ENCODE data around the gene PLCH1.
"Not testable (repeated sequence)": the region's sequence is repeated elsewhere in the genome, so short reads cannot be mapped to it uniquely, and the experiment has no call there.

PLCH1 gene

DNA sequence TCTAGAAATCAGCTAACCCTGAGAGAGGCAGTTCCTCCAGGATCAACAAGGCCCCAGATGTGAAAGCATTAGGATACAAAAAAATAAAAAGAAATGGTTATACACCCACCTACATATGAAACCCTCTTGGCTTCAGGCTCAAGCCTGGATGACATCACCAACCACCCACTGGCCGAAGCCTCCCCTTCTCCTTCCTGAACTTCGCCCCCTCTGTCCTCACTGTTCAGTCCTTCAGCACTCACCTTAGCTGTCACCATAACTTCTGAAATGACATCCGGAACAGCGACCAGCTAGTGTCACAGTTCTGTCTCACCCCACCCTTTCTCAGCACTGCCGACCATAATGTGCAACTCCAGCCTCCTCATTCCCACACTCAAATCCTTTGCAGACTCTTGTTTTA, 98.7 kb downstream of the PLCH1 start:
- DNase-seq (ENCODE audit: low read depth), result no peak

DNA sequence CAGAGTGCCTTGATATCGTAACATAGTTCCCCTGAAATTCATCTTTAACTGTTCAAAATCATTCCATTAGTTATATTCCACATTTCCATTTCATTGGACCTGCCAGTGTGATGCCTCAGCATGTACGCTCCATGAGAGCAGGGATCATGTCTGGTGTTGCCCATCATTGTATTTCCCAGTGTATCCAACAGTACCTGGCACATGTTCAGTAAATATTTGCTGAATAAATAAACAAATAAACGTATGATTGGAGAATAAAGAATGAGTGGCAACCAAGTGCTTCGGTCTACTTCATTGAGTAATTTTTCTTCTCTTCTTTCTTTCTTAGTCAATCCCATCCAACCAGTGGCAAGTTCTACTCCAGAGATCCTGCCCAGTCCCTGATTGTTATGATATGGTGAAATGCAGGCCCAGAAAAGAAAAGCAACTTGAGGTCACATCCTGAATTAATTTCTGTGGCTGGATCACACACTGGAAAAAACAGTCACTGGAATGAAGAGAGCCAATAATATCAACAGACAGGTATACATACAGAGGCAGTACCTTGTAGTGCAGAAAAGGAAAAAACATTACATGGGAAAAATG, 101.2 kb downstream of the PLCH1 start:
- no peak for DNase-seq (ENCODE audit: low read depth)

DNA sequence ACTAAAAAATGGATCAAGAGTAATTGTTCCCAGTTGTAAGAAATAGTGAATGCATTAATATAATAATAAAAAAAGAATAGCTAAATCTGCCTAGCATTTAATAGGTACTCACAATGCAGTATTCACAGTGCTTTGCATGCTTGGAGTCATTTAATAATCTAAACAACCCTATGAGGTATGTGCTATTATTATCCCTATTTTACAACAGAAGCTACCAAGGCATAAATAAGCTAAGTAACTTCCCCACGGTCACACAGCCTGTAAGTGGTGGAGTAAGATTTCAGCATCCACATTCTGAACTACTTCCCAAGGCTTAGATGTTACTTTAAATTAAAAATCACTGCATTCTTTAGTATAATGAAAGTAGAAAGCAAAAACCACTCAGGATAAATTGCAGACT, 102.9 kb downstream of the PLCH1 start:
- no peak for DNase-seq (ENCODE audit: low read depth)

DNA sequence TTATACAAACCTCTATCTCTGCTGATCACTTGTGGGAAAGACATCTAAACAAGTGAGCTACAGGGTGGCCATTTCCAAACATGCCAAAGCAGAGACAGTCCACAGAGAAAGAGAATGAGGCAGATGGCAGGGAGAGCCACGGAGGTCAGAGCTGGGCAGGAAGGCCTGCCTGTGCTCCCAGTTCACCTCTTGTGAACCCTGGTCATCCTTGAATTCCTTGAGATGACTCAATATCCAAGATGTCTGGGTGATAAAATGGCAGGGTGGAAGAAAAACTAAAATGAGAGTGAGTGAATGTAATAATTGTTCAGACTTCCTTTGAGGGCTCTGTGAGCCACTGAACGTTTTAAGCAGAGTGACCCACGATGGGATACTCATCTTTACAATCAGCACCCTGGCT, 104.8 kb downstream of the PLCH1 start:
- no peak for DNase-seq (ENCODE audit: low read depth)

DNA sequence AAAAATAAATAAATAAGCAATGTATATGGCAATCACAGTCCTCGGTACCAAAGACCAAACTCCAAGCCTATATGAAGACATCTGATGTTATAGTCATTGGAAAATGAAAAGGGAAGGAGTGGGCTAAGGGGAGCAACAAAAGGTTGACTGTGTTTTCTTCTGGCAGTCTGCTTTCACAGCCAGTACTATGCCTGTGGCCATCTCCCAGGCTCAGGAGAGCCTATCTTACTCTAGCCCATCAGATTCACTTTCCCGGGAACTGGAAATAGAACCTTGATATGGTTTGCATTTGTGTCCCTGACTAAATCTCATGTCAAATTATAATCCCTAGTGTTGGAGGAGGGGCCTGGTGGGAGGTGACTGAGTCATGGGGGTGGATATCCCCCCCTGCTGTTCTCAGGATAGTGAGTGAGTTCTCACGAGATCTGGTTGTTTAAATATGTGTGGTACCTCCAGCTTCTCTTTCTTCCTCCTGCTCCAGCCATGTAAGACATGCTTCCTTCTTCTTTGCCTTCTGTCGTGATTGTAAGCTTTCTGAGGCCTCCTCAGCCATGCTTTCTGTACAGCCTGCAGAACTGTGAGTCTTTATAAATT, 105.3 kb downstream of the PLCH1 start:
- DNase-seq (ENCODE audit: low read depth), result no peak

DNA sequence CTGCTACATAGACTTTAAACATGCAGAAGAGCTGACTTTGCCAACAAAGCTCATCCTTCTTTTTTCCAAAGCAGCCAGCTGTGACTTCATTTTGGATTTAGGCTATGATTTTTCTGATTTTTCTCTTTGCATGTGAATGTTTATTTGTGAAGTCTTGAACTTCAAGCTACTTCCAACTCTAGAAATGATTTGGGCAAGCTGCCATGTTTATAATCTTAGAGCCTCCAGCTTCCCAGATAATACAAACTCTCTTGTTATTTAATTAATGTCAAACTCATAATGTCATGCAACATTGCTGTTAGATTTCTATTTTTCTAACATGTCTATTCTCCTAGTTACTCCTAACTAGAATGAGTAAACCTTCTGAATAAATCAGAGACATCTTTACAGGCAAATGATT, 106.4 kb downstream of the PLCH1 start:
- DNase-seq (ENCODE audit: low read depth), result not testable (repeated sequence)

DNA sequence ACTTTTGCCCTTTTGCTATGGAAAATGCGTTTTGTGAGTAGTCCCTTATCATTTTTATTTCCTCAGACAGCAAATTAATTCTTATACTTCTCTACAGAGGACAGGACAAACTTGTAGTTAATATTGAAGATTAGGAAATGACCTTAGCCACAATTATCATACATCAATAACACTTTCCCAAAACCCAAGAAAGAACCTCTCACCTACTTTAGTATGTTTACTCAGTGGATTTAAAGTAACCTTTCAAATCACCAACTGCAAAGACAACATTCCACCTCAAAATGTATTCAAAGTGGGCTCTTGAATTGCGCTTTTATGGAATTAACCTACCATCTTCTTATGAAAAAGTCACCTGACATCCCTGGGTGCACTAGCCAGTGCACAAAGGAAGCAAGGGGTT, 107.3 kb downstream of the PLCH1 start:
- no peak for DNase-seq (ENCODE audit: low read depth)

DNA sequence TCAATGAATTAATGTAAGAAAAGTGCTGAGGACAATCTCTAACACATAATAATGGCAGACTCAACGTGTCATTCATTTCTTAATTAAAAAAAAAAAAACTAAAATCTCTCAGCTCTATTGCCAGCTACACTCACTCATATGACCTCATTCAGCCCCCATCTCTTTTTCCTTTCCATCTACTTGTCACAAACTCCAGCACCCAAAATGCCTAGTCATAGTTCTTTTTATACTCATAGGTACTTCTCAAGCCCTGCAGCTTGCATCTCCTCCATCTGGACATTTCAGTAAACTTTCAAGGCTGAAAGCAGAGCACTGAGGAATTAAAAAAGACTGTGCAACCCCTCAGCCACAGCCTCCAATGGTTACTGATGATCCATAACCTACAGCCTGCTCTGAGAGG, 109.8 kb downstream of the PLCH1 start:
- DNase-seq (ENCODE audit: low read depth), result no peak

DNA sequence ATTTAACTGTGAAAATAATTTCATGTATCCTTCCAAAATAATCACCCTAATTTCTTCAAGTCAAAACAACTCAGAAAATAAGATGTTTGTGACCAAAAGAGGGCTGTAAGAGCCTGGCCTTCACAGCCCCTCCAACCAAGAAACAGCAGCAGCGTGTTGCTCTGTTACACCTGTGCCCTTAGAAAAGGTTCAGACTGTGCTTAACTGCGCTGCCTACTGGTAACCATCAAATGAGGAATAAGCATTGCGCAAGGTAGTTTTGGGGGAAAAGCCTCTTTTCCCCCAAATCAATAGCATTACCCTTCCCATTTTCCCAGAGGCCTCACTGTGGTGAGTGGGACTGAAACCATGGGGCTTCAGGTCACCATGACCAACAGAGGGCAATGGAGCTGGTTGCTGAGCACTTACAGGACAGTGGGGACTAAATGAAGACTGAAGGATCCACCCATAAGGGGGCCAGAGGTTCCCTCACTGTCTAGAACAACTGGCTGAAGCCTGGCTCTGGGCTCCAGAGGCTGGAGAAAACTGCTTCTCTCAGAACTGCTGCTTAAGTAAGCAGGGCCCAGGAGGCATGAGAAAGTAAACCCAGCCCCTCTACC, 110.7 kb downstream of the PLCH1 start:
- DNase-seq (ENCODE audit: low read depth), result no peak

DNA sequence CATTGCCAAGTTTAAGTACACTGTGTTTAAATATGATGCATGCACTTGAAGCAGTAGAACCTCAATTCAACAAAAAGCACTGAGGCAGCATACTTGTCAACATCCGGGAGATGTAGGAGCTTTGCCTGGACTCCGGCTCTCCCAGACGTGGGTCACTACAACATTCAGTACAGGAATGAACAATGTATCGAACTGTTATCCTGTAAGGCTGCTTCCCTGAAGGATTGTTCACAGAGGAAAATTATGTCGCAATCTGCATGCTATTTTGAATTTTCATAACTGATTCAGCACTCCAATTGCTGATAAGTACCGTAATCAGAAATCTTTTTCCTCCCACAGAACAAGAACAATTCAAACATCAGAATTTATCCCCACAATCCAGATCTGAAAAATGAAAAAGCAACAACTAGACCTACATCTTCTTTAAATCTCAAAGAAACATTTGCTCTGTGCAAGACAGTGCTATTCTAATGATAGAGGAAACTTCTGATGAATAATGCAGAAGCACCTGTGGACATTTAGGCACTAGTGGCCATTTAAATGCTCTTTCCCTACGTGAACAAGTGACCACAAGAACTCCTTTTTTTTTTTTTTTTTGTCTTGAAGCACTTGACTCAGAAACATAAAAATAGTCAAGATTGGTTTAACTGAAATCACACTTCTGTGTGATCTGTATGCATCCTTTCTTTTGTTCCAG, 113.4 kb downstream of the PLCH1 start:
- DNase-seq (ENCODE audit: low read depth), result no peak

DNA sequence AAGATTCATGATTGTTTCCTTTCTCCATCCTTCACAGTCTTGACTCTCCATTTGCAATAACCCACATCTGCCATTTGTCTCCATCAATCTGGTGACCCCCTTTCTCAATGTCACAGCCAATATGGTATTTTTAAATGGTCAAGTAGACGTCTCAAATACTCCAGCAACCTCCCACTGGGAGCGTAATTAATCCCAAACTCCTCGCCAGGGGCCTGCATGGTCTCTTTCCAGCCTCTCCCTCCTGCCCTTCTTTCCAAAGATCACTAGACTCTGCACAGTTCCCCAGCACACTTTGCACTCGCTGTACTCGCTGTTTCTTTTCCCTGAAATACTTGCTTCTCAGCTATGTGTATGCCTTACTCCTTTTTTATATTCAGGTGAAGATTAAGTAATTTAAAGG, 115.3 kb downstream of the PLCH1 start:
- no peak for DNase-seq (ENCODE audit: low read depth)

DNA sequence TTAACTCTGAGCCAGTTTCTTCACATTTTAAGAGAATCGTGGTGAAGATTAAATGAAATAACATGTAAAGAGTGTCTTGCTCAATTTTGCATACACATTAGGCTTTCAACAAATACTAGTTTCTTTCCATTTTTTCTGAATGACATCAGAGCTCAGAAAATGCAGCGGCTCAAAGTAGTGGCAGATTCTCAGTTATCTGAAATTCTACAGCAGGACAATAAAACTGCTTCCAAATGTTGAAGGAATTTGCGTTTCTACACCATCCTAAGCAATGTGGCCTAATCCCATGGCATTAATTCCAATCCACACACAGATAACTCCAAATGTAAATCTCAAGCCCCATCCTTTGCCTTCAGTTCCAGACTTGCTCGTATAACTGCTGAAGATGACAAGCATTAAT, 115.8 kb downstream of the PLCH1 start:
- DNase-seq (ENCODE audit: low read depth), result no peak

DNA sequence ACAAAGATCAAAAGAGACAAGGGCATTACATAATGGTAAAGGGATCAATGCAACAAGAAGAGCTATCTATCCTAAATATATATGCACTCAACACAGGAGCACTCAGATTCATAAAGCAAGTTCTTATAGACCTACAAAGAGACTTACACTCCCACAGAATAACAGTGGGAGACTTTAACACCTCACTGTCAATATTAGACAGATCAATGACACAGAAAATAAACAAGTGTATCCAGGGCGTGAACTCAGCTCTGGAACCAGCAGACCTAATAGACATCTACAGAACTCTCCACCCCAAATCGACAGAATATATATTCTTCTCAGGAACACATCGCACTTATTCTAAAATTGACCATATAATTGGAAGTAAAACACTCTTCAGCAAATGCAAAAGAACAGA, 122.2 kb downstream of the PLCH1 start:
- DNase-seq (ENCODE audit: low read depth), result not testable (repeated sequence)

DNA sequence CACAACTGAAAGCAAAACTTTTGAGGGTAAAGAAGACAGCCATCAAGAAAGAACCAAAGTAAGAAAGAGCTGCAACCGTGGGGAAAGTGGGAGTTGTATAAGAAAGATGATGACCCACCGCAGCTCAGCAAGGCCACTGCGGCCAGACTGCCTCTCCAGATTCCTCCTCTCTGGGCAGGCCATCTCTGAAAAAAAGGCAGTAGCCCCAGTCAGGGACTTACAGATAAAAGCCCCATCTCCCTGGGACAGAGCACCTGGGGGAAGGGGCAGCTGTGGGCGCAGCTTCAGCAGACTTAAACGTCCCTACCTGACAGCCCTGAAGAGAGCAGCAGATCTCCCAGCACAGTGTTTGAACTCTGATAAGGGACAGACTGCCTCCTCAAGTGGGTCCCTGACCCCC, 124.3 kb downstream of the PLCH1 start:
- DNase-seq (ENCODE audit: low read depth), result not testable (repeated sequence)

DNA sequence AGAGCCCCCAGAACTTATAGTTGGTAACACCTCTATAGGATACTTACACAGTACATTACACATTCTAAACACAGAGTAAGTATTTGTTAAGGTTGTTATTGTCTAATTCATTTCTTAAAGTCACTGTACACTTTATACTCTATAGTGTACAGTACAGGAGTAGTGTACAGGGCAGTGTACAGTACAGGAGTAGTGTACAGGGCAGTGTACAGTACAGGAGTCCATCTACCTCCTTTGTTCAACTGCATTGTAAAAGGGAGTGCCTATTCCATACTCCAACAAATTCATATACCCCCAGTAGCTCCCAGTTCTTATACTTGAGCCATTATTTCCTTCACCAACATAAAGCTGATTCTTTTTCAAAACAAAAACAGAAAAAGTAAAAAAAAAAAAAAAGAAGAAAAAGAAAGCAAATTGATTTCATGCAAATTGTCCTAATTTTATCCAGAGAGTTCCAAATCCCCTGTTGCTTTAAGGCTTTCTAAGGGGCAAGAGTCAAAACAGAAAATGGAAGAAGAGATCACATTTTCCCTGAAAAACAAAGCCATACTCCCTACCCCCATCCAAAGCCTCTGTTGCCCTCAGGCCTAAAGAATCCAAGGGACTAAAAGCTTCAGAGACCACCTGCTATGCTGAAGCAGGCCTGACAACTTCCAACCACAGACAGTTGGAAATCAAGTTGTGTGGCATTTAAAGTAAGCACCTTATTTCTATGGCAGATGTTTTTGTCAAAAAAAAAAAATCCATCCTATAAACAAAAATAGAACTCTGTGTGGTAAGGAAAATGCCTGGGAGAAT, 125.6 kb downstream of the PLCH1 start:
- no peak for DNase-seq (ENCODE audit: low read depth)

DNA sequence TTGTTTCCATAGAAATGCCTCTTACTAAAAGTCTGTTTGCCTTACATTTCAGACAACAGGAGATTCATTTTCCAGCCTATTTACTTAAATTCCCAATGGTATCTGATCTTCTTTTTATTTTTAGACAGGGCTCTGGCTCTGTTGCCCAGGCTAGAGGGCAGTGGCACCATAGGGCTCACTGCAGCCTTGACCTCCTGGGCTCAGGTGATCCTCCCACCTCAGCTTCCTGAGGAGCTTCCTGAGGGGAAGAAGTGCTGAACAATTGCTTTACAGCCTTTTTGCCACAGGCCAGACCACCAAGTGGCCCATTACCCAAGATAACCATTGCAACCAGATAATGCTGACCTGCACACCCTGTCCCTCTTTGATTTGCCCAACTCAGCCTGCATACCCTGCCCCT, 126.3 kb downstream of the PLCH1 start:
- no peak for DNase-seq (ENCODE audit: low read depth)

DNA sequence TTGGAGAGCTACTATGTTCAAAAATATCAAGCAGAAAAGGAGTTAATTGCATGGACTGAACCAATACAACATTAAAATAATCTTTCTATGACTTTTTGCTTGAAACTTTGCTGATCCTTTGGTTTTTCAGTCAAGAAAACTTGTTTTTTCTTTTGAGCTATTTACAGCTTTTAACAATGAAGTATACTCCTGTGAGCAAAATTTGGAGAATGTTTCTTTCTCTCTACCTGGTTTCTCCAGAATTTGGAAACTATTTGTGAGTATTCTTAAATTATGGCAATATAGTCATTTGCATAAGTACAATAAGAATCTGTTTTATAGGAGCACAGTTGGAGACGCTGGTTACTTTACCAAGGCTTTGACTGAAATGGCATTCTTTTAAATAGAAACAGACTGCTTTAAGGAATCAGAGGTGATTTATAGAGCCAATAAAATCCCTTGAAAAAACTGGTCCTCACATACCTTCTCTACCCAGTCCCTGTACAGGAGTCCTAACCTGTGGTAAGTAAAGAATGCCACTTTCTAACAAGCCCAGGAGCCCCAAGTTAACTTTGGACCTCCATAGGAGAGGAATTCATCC, 127.4 kb downstream of the PLCH1 start:
- DNase-seq (ENCODE audit: low read depth), result no peak

DNA sequence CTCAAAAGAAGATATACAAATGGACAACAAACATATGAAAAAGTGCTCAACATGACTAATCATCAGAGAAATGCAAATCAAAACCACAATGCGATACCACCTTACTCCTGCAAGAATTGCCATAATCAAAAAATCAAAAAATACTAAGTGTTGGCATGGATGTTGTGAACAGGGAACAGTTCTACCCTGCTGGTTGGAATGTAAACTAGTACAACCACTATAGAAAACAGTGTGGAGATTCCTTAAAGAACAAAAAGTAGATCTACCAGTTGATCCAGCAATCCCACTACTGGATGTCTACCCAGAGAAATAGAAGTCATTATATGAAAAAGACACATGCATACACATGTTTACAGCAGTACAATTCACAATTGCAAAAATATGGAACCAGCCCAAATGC, 129.7 kb downstream of the PLCH1 start:
- not testable (repeated sequence) for DNase-seq (ENCODE audit: low read depth)

DNA sequence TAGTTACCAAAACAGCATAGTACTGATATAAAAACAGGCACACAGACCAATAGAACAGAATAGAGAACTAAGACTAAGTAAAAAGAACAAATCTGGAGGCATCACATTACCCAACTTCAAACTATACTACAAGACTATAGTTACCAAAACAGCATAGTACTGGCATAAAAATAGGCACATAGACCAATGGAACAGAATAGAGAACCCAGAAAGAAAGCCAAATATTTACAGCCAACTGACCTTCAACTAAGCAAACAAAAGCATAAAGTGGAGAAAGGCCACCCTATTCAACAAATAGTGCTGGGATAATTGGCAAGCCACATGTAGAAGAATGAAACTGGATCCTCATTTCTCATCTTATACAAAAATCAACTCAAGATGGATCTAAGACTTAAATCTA, 130.5 kb downstream of the PLCH1 start:
- not testable (repeated sequence) for DNase-seq (ENCODE audit: low read depth)

DNA sequence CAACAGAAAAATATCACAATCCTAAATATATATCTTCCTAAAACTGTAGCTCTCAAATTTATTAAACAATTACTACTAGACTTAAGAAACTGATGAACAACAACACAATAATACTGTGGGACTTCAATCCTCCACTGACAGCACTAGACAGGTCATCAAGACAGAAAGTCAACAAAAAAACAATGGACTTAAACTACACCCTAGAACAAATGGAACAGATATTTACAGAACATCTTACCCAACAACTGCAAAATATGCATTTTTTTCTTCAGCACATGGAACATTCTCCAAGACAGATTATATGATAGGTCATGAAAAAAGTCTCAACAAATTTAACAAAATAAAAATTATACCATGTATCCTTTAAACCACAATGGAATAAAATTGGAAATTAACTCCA, 133.4 kb downstream of the PLCH1 start:
- no peak for DNase-seq (ENCODE audit: low read depth)

DNA sequence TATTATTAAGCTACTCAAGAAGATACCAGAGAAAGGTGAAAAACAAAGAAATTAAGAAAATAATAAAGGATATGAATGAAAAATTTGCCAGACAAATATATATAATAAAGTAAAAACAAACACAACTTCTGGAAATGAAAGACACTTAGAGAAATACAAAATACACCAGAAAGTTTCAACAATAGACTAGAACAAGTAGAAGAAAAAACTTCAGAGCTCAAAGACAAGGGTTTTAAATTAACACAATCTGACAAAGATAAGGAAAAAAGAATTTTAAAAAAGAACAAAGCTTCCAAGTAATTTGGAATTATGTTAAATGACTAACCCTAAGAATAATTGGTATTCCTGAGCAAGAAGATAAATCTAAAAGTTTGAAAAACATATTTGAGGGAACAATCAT, 135.3 kb downstream of the PLCH1 start:
- DNase-seq (ENCODE audit: low read depth), result no peak

DNA sequence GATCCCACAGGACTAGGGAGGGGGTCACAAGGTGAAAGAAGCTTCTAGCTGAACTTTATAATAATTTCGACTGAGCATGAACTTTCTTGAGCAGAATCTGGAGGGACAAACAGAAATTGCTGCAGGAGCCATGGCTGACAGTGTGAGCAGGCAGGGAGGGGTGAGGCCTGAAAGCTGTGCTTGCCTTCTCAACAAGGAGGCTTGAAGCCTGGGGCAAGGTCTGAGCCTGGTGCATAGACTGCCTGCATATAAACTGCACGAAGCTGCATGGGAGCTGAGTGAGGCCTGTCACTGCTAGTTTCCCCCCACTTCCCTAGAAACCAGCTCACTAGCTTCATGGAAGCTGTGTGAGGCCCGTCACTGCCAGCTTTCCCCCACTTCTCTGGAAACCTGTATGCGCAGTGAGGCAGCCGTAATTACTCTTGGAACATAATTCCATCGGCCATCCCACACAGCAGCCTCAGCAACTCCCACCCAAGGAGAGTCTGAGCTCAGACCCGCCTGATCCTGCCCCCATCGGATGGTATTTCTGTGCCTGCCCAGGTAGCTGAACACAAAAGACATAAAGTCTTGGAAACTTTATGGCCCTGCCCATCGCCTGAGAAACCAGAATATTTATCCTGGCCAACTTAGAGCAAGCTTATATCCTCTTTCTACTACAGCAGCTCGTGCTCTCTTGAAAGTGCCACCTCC, 136.5 kb downstream of the PLCH1 start:
- no peak for DNase-seq (ENCODE audit: low read depth)
